GM12801 (cell line): ENCODE measurements around the gene NSFL1C.

ENCODE experiments used
- CTCF ChIP-seq: IDR thresholded peaks from one replicate; pipeline ENCODE4 v1.5.1; 2011; ENCODE audit warnings: control low read depth; ENCODE audit not compliant: insufficient read length; ENCODE audit errors: extremely low read depth

NSFL1C gene

GRCh38 chr20:1491281-1491840, 24.7 kb upstream of the NSFL1C start, which contains the start of gene SIRPB2:
Gene SIRPB2, minus strand, starts transcription at chr20:1491420. Its CDS starts 61 bp downstream, at chr20:1491359.
- no peak for TF ChIP-seq CTCF

GRCh38 chr20:1490643-1491195, 24.1 kb upstream of the NSFL1C start:
- TF ChIP-seq CTCF = no peak

- TF ChIP-seq CTCF = no peak
Measured at GRCh38 chr20:1489764-1490436, 23.3 kb upstream of the NSFL1C start.

- TF ChIP-seq CTCF = no peak
Measured at GRCh38 chr20:1489325-1489724, 22.7 kb upstream of the NSFL1C start.

- no peak for TF ChIP-seq CTCF
Measured at GRCh38 chr20:1486566-1486965, 19.9 kb upstream of the NSFL1C start.

GRCh38 chr20:1484438-1485116, 17.9 kb upstream of the NSFL1C start:
- TF ChIP-seq CTCF = no peak

GRCh38 chr20:1479831-1480595, 13.4 kb upstream of the NSFL1C start:
- TF ChIP-seq CTCF = no peak
